ENCODE results near the gene BORCS5.
"Not testable (repeated sequence)": the region's sequence is repeated elsewhere in the genome, so short reads cannot be mapped to it uniquely, and the experiment has no call there.

The BORCS5 gene

DNA sequence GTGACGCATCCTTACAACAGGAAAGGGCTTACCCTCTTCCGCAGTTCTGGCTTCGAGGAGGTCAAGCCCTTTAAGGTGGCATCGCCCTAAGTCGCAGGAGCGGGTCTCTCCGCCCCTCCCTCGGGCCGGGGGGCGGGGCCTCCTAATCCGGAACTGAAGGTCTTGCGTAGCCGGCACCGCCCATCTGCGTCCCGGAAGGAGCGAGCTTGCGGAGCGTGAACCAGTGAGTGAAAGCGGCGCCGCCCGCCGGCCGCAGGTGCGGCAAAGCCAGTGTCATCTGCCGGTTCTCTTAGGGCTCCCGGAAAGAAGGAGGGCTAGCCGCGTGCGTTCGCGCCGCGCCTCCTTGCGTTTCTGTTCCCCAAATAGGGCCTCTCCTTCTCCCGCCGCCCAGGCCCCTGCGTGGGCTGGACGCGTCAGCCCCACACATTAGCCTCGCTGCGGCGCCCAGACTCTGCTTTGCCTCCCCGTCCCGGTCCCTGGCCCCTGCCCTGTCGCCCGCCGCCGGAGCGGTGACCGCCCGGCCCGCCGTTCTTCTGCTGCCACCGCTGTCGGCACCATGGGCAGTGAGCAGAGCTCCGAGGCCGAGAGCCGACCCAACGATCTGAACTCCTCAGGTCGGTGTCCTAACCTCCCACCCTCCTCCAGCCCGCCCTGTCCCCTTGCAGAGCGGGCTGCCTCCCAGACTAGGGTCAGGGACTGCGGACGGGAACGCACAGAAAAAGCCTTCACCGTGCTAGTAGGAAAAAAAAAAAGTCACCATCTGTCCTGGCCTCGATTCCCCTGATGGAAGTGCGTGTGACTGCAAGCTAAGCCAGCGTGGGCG, at the start of gene BORCS5:
TSS of gene BORCS5 (plus strand) at position 183 of the 823 bp plus-strand sequence. CDS start at position 557, 374 bp downstream.
- DNase-seq (ENCODE audit: low read depth): peak; percentile 98

DNA sequence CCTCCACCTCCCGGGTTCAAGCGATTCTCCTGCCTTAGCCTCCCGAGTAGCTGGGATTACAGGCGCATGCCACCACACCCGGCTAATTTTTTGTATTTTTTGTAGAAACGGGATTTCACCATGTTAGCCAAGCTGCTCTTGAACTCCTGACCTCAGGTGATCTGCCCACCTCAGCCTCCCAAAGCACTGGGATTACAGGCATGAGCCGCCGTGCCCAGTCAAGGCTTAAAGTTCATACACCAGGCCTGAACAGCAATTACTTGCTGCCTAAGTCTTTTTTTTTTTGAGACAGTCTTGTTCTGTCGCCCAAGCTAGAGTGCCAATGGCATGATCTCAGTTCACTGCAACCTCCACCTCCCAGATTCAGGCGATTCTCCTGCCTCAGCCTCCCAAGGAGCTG, 46.2 kb upstream of the BORCS5 start:
- DNase-seq (ENCODE audit: low read depth): not testable (repeated sequence)

DNA sequence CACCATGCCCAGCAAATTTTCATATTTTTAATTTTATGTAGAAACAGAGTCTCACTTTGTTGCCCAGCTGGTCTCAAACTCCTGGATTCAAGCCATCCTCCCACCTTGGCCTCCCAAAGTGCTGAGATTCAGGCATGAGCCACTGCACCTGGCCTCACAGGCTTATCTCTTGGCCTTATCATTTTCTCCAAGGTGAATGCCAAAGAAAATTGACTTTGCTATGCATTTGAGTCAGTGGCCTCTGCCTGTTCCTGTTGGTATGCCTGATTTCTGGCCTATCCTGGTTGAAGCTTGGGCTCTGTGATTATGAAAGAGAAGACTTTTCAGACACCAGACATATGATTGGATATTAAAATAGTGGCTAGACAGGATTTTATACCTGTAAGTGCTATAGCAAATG, 41.0 kb upstream of the BORCS5 start:
- DNase-seq (ENCODE audit: low read depth): no peak

DNA sequence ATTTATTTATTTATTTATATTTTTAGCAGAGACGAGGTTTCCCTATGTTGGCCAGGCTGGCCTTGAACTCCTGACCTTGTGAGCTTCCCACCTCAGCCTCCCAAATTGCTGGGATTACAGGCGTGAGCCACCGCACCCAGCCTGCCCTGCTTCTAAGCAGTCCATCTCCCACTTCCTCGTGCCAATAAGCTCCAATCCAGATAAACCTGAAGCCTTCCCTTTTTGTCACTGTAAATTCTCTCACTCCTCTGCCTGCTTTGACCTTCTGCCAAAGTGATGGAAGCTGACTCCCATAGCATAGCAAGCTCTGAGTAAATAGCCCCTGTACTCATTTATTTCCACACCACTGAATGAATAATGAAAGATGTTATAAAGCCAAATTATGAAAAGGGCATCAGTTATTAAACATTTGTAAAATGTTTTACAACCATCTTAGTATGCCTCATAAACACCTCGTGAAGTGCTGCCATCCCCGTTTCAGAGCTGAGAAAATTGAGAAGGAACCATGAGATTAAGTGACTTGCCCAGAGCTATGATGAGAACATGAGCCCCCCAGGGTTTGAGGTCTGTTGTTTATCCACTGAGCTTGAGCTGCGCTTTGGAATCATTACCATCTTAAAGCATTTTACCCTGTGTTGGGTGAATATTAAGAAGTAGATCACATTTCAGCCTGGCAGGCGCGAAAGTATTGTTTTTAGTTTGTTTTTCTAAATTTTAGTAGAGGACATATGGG, 37.3 kb upstream of the BORCS5 start:
- no peak for DNase-seq (ENCODE audit: low read depth)

DNA sequence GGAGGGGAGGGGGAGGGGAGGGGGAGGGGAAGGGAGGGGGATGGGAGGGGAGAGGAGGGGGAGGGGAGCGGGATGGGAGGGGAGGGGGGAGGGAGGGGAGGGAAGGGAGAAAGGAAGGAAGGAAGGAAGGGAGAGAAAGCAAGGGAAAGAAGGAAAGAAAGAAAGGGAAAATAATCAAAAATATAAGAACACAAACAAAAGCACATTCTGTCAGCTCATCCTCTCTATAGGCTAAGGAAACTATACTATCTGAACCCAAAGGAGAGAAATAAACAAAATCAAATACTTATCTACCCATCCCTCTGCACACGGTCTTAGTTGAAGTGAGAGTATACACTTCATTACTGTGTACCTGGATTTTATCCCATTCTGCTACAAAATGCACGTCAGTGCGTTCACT, 33.8 kb upstream of the BORCS5 start:
- DNase-seq (ENCODE audit: low read depth): no peak

DNA sequence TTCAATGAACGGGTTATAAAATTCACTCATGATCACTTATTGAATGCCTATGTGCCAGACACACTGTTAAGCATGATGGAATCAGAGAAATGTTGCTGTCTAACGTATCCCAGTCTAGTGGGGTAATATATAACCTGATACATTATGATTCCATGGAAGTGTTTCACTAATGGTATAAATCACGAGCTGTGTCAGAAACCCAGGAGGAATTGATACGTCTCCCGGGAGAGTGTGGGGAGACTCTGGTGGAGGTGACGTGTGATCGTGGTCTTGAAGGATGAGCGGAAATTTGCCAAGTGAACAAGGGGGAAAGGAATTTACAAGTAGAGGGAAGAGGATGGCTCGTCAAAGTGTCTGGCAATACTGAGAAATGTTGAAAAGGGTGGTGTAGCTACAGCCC, 33.3 kb upstream of the BORCS5 start:
- DNase-seq (ENCODE audit: low read depth): no peak

DNA sequence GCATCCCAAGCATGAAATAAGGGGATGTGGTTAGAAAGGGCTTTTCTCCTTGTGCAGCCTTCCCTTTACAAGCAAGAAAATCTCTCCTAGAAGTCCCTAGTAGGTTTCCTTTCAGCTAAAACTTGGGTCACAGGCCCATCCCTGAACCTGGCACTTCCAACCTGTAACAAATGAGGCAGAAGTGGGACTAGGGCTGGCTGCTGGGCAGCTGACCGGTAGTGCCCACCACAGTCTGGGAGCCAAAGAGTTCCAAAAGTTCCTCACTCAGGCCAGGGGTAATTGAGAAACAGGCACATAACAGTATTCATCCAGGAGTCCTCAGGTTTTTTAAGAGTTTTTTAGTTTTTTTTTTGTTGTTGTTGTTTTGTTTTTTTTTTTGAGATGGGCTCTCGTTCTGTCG, 30.6 kb upstream of the BORCS5 start:
- DNase-seq (ENCODE audit: low read depth): no peak

DNA sequence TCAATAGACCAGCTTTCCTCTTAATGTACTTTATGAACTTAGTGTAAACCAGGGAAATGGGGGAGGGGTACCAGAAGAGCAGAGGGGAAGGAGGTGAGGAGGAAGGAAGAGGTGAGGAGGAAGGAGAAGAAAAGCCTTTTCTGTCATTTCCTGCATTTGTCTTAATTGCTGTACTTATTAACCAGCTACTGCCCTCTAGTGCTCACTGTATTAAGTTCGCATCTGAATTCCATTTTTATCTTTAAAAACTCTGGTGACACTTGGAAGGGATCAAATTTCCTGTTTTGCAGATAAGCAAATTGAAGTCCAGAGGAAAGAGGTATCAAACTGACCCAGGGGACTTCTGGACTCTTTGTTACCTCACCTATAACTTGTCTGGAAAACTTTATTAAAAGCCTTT, 29.1 kb upstream of the BORCS5 start:
- DNase-seq (ENCODE audit: low read depth): no peak

DNA sequence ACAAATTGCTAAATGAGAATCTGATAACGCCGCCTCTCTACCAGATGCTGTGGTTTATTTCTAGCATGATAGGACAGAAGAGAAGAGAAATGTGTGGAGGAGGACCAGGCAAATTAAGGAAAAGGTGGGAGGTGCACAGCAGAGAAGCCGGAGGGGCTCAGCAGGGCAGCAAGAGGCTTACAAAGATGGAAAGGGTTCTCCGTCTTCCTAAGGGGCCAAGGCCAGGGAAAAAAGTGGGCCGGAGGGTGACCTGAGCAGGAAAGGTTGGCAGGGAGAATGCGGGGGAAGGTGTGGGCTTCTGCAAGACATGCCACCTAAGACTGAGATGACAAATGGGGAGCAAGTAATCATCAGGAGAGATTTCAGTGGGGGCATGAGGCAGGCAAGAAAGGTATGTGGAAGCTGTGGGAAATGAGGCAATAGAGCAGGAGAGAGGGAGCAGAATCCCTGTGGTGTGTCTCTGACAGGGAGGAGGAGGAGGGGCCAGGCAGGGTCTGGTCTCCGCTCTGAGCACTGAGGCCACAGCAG, 25.6 kb upstream of the BORCS5 start:
- DNase-seq (ENCODE audit: low read depth): no peak

DNA sequence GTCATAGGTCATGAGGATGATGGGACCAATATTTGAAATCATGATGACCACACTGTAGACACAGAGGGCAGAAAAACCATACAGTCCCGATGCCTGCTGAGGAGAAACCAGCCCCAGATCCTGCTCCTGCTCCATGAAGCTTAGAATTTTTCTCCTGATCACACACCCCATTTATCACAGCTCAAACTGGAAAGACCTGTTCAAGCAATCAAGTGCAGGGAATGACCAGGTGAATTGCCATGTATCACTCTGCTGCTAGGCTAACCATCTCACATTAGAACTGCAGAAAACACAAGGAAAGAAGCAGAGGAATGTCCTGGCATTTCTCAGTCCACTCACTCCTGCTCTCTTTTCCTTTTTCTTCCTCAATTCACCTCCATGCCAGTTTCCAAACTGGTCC, 25.0 kb upstream of the BORCS5 start:
- DNase-seq (ENCODE audit: low read depth): no peak

DNA sequence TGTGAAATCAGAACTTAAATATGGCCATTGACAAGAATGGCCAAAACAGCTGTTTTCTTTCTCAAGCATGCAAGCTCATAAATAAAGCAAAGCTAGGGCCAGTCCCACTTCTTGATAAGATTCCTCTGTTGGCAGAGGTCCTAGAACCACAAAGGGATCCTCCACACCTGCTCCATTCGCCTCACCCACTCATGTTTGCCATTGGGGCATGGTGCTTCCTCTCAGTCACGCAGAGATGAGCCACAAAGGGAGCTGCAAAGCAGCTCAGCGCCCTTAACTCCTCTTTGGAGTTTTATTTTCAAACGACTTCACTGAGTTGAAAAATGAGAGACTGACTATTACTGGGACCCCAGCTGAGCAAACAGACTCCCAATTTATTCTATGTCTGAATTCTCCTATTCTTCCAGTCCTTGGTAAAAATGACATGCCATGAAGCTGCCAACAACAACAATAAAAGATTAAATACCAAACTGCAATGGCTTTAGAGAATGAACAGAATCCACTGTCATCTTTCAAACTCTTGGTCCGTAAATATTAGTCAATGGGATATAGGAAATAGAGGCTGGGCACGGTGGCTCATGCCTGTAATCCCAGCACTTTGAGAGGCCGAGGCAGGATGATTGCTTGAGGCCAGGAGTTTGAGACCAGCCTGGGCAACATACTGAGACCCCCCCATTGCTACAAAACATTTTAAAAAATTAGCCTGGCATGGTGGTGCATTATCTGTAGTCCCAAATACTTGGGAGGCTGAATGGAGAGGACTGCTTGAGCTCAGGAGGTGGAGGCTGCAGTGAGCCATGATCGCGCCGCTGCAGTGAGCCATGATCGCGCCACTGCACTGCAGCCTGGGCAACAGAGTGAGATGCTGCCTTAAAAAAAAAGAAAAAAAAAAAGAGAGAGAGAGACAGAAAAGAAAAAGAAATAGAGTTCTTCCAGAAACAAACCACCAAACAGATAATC, 23.2 kb upstream of the BORCS5 start:
- no peak for DNase-seq (ENCODE audit: low read depth)

DNA sequence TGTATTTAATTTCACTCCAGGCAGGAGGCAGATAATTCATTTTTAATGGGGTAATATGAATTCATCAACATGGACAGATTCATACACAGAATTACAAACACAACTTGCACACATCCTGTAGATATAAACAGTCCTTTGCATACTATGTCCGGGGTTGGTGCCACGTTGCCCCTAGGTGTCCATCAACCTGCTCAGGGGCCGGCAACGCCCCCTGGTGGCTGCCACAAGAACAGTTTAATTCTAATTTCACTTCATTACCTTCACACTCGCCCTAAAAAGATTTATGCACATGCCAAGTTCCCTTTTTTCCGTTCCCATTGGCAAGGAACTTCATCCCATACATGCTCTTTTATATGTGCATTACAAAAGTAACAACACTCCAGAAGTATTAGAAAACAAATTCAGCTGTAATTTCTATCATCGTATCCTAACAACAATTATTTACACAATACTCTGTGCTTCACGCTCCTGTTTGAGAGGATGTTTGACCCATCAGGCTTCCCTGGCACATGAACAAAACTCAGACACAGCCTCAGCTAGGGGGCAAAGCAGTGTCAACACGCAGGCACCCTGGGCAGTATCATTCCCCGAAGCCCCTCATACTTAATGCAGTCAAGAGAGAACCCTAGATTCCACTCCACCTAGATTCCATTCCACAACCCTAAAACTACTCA, 22.4 kb upstream of the BORCS5 start:
- DNase-seq (ENCODE audit: low read depth): peak; percentile 31

DNA sequence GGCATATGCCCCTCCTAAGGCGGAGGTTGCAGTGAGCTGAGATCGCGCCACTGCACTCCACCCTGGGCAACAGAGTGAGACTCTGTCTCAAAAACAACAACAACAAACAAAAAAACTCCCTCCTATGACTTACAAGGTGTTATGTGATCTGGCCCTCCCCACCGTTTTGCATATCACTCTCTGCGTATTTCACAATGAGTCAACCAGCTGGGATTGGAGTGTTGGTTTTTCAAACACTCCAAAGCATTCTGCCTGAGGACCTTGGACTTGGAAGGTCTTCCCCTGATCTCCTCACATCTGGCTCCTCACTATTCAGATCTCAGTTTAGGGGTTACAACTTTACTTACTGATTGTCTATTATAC, 20.8 kb upstream of the BORCS5 start:
- no peak for DNase-seq (ENCODE audit: low read depth)

DNA sequence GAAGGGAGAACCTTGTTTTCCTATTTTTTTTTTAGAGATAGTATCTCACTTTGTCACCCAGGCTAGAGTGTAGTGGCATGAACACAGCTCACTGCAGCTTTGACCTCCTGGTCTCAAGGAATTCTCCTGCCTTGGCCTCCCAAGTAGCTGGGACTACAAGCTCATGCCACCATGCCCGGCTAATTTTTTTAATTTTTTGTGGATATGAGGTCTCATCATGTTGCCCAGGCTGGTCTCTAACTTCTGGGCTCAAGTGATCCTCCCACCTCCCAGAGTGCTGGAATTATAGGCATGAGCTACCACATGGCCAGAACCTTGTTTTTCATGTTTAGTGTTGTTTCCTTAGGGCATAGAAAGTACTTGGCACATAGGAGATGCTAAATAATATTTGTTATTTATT, 20.4 kb upstream of the BORCS5 start:
- DNase-seq (ENCODE audit: low read depth): no peak

DNA sequence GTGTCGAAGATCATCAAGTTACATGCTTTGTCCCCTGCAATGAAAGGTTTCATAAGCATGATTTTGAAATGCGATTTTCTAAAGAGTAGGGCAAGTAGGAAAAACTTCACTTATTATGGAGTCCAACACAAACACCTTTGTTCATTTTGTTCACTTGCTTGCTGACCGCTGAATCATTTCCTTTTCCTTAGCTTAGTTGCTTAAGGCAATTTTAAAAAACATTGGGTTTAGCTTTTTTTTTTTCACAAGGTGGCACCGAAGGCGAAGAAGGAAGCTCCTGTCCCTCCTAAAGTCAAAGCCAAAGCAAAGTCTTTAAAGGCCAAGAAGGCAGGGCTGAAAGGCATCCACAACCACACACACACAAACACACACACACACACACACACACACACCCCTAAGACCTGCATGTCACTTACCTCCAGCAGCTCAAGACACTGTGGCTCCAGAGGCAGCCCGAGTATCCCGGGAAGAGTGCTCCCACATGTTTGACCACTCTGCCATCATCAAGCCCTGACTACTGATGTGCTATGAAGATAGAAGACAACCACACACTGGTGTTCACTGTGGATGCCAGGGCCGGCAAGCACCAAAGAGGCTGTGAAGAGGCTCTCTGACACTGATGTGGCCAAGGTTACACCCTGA, 18.2 kb upstream of the BORCS5 start:
- no peak for DNase-seq (ENCODE audit: low read depth)

DNA sequence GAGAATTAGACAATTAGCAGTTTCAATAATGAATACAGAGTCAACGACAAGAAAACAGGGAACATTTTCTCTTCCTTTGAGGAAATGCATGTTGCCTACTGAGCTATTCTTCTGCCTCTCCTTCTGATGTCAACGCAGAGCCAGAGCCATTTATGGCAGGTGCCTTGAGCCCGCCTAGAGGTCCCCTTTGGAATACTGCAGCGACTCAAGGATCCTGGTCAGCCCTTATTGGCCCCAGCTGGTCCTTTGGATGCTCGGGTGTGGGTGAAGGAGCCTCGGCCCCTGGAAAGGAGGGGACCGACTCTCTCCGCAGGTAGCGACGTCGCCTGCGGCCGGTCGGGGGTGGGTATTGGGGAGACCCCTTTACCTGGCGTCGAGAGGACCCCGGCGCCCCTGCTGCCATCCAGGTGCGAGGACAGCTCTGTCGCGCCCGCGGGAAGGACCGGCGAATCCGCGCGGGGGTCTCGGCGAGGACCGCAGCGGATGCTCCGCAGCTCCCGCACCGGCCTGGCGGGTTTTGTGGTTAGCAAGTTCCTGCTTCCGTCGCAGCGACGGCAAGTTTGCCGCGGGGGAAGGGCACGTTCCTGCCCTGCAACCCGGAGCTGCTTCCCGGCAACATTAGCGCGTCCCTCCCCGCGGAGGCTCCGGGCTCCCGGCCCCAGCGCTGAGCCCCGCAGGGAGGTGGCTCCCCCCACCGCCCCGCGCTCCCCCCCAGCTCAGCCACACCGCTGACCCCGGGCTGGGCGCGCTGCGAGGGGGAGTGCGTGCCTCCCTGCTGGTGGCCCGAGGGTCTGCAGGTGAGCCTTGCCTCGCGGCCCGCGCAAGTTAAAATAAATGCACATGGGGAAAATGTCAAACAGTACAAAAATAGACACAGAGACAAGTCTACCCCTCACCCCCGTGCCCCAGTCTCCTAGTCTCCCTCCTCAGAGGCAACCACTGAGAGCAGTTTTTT, 6.9 kb upstream of the BORCS5 start, which contains the start of gene MANSC1:
TSS of gene MANSC1 (minus strand) at position 532 of the 955 bp plus-strand sequence. CDS start 6,928 bp downstream, outside the sequence.
- DNase-seq (ENCODE audit: low read depth): peak; percentile 22

DNA sequence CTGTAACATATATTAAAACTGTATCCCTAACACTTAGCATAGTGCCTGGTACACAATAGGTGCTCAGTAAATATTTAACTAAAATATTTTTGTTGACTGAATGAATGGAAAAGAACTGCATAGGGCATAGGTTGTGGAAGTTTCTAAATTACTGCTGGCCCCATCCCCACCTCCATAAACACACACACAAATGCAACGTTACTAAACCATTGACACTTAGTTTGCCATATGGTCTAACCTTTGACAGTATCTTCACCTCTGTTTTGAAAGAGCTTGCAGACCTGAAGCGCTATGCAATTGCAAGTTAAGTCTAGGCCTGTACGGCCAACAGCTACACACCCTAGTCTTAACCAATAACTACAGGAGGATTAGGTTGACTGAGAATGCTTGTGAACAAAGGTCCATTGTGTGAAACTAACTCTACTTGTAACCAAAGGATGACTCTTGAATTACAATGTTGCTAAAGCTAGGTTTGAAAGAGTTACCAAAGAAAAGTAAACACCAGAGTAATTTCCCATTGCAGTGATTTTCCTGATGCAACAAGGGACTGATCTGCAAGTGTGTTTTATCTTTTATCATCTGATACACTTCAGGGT, 5.9 kb upstream of the BORCS5 start:
- no peak for DNase-seq (ENCODE audit: low read depth)

DNA sequence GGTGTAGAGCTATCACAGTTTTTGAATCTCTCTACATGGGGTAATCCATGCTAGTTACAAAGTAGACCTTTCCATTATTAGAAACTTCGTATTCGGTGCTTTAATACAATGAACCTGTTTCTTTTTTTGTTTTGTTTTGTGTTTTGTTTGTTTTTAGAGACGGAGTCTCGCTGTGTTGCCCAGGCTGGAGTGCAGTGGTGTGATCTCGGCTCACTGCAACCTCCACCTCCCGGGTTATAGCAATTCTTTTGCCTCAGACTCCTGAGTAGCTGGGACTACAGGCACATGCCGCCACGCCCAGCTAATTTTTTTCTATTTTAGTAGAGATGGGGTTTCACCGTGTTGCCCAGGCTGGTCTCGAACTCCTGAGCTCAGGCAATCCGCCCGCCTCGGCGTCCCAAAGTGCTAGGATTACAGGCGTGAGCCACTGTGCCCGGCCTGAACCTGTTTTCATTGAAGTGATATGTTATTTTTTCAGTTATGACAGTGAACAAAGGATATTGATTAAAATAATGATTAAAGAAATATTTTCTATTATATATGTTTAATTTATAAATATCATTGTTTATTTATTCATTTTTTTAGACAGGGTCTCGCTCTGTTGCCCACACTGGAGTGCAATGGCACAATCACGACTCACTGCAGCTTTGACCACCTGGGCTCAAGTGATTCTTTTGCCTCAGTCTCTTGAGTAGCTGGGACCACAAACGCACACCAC, 5.3 kb upstream of the BORCS5 start:
- not testable (repeated sequence) for DNase-seq (ENCODE audit: low read depth)

DNA sequence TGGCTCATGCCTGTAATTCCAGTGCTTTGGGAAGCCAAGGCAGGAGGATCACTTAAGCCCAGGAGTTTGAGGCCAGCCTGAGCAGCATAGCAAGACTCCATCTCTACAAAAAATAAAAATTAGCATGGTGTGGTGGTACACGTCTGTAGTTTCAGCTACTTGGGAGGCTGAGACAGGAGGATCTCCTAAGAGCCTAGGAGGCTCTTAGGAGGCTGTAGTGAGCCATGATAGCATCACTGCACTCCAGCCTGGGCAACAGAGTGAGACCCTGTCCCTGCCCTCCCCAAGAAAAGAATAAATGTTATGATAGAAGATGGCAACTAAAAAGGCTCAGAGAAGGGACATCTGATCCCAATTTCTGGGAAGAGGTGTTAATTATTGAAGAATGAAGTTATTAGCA, 3.6 kb upstream of the BORCS5 start:
- DNase-seq (ENCODE audit: low read depth): no peak
